GM12878 (cell line): Measurements from ENCODE around the gene TATDN2. TPM values are rescaled to one million over a fixed set of nuclear protein-coding genes. Genes with fewer than 3 reads are reported as not detected.

Experiments used
- ATAC-seq: fragments of 200-7000 bp; cut with Tn5 transposase; 3 replicates; pipeline ENCODE4 v1.9.1; 2020; ENCODE audit warnings: mild to moderate bottlenecking, moderate library complexity
- BruUV-seq: library from RNA; stranded (reverse); fragments of 400-500 nt; replicated peaks from 2 replicates; lab custom pipeline; 2021; lab: Mats Ljungman, UMichigan
- CTCF ChIA-PET: fragments of 300-600 bp; sonication (Branson Sonifier 250); formaldehyde crosslinking; extraction: SDS; loops from one replicate; lab custom pipeline; 2021; ENCODE audit warnings: inconsistent platforms; lab: Yijun Ruan, JAX
- POLR2A ChIA-PET: fragments of 350-600 bp; formaldehyde crosslinking; extraction: SDS; loops from one replicate; lab custom pipeline; 2021; ENCODE audit warnings: inconsistent platforms; lab: Charles Lee
- RAD21 ChIA-PET: fragments of 300-600 bp; sonication (Branson Sonifier 250); formaldehyde crosslinking; loops from one replicate; lab custom pipeline; 2023; ENCODE audit warnings: antibody characterized with exemption; ENCODE audit not compliant: unreplicated experiment; lab: Charles Lee
- SMC1A ChIA-PET: fragments of 300-600 bp; sonication (Branson Sonifier 250); formaldehyde crosslinking; loops from one replicate; lab custom pipeline; 2023; ENCODE audit not compliant: unreplicated experiment, uncharacterized antibody; lab: Charles Lee
- DNase-seq: peaks from one replicate; pipeline ENCODE4 v3.0.0-alpha.2; 2011; ENCODE audit warnings: low read depth, low spot score
- FAIRE-seq: peaks from 3 replicates; lab custom pipeline; 2011; peaks lifted over from hg19 to GRCh38; lab: Jason Lieb, UNC
- H2AFZ ChIP-seq: 2 replicates; pipeline ENCODE4 v1.6.0; 2011; ENCODE audit warnings: low read depth, low read length, control low read depth; ENCODE audit not compliant: control insufficient read depth
- H3K27ac ChIP-seq: 2 replicates; pipeline ENCODE4 v1.5.1; 2011; ENCODE audit warnings: control low read depth; ENCODE audit not compliant: control insufficient read depth, insufficient read depth
- H3K27me3 ChIP-seq, 2 experiments: replicated peaks in 1 of 2; 2 replicates each; pipeline versions ENCODE4 v1.6.0 to v1.6.1; 2011; ENCODE audit warnings: low read length in 1 of 2; ENCODE audit not compliant: control insufficient read depth in 2 of 2, insufficient read depth in 2 of 2
- H3K36me3 ChIP-seq, 2 experiments: 2 replicates each; pipeline ENCODE4 v1.5.1; 2011; ENCODE audit warnings: low read length in 1 of 2; ENCODE audit not compliant: control insufficient read depth in 2 of 2, insufficient read depth in 2 of 2
- H3K4me1 ChIP-seq: 2 replicates; pipeline ENCODE4 v1.6.1; 2011; ENCODE audit warnings: mild to moderate bottlenecking, low read length, moderate library complexity, mixed read lengths; ENCODE audit not compliant: control insufficient read depth, insufficient read depth
- H3K4me2 ChIP-seq: 2 replicates; pipeline ENCODE4 v1.6.0; 2011; ENCODE audit warnings: control low read depth; ENCODE audit not compliant: control insufficient read depth, insufficient read depth
- H3K4me3 ChIP-seq: fragments of 200-600 bp; sonication (generic); 2 replicates; pipeline ENCODE4 v1.5.1; 2016
- H3K79me2 ChIP-seq: 2 replicates; pipeline ENCODE4 v1.6.0; 2011; ENCODE audit warnings: low read length; ENCODE audit not compliant: control insufficient read depth, insufficient read depth
- H3K9ac ChIP-seq: 2 replicates; pipeline ENCODE4 v1.8.0; 2011; ENCODE audit warnings: low read length, control low read depth, mixed read lengths; ENCODE audit not compliant: control insufficient read depth, insufficient read depth
- H3K9me3 ChIP-seq: replicated peaks from 3 replicates; pipeline ENCODE4 v1.5.1; 2011; ENCODE audit warnings: mild to moderate bottlenecking, low read length; ENCODE audit not compliant: control insufficient read depth, insufficient read depth
- H4K20me1 ChIP-seq: 2 replicates; pipeline ENCODE4 v1.6.0; 2011; ENCODE audit not compliant: control insufficient read depth, insufficient read depth
- CHD2 ChIP-seq: IDR thresholded peaks from 2 replicates; pipeline ENCODE4 v1.6.1; 2011; ENCODE audit warnings: low read depth, low read length, improper control_type of control experiment, borderline replicate concordance
- EZH2 ChIP-seq: IDR thresholded peaks from 2 replicates; pipeline ENCODE4 v1.6.1; 2012; ENCODE audit warnings: low read depth, mild to moderate bottlenecking, control low read depth, inconsistent platforms, low read length, borderline replicate concordance; ENCODE audit not compliant: control insufficient read depth
- NBN ChIP-seq: fragments of 450-650 bp; IDR thresholded peaks from 2 replicates; pipeline ENCODE4 v1.6.1; 2016
- RELA ChIP-seq: fragments of 450-650 bp; IDR thresholded peaks from 2 replicates; pipeline ENCODE4 v1.8.0; 2014; ENCODE audit warnings: borderline replicate concordance; ENCODE audit not compliant: partially characterized antibody
- SIX5 ChIP-seq: IDR thresholded peaks from 2 replicates; pipeline ENCODE4 v1.6.1; 2011; ENCODE audit warnings: mild to moderate bottlenecking, low read depth, low read length, moderate library complexity; ENCODE audit not compliant: severe bottlenecking
- SREBF2 ChIP-seq: IDR thresholded peaks from 2 replicates; pipeline ENCODE4 v1.6.1; 2012; ENCODE audit warnings: mild to moderate bottlenecking, low read length
- WGBS: methylation state at CpG from one replicate; pipeline ENCODE4 v1.1.6; 2016; ENCODE audit warnings: low lambda C conversion rate; ENCODE audit not compliant: insufficient replicate concordance, insufficient coverage; ENCODE audit errors: missing lambda C conversion rate; 5-methylcytosine and 5-hydroxymethylcytosine counted together
- in situ Hi-C: fragments of 300-500 bp; cut with MboI; formaldehyde crosslinking; loops from 9 replicates; pipeline ENCODE4 v1.14.3; 2018; ENCODE audit warnings: mixed read lengths
- intact Hi-C: fragments of 100-400 bp; cut with micrococcal nuclease; formaldehyde crosslinking; loops from one replicate; pipeline ENCODE4 v1.14.2; 2022; ENCODE audit not compliant: unreplicated experiment
- polyA plus RNA-seq, 11 experiments: library from polyadenylated mRNA; depleted of rRNA in 4 of 11; unstranded in 6 of 11; stranded (reverse) in 5 of 11; fragments of >200 nt; fragmentation: Nextera tagmentation in 4 of 11; fragmentation: Illumina TruSeq in 1 of 11; extraction: Ambion mirVana in 4 of 11; extraction: Trizol in 1 of 11; gene quantifications; 1 replicate in 1 of 11; 2 replicates in 10 of 11; pipeline versions ENCODE4 v1.2.1 to v1.2.3, GENCODE V29; 2011 to 2016; ENCODE audit warnings: inconsistent platforms in 2 of 11, missing spikeins in 2 of 11, low read depth in 1 of 11
- total RNA-seq, 4 experiments: library from RNA; depleted of rRNA in 3 of 4; stranded (reverse); fragments of >200 nt in 3 of 4; fragmentation: Illumina TruSeq in 1 of 4; extraction: Trizol in 1 of 4; gene quantifications; 2 replicates each; pipeline versions ENCODE4 v1.2.1 to v1.2.3, GENCODE V29; 2013 to 2021
- TF ChIP-seq, protein P1 (sequence below): fragments of 450-650 bp; IDR thresholded peaks from 2 replicates; pipeline ENCODE4 v1.6.1; 2018; ENCODE audit warnings: borderline replicate concordance, mild to moderate bottlenecking; ENCODE audit not compliant: partially characterized antibody
- TF ChIP-seq, protein P2 (sequence below): fragments of 450-650 bp; IDR thresholded peaks from 2 replicates; pipeline ENCODE4 v1.6.1; 2017; ENCODE audit warnings: mild to moderate bottlenecking, low read depth, inconsistent platforms; ENCODE audit not compliant: poor library complexity, severe bottlenecking

Gene TATDN2
- total and polyA plus RNA-seq, 10 of the 15 experiments (the other 5 are each of a cell fraction or from before 2014, with no cell fraction given), result 4.2 to 36.5 (median 15.8) TPM

DNA sequence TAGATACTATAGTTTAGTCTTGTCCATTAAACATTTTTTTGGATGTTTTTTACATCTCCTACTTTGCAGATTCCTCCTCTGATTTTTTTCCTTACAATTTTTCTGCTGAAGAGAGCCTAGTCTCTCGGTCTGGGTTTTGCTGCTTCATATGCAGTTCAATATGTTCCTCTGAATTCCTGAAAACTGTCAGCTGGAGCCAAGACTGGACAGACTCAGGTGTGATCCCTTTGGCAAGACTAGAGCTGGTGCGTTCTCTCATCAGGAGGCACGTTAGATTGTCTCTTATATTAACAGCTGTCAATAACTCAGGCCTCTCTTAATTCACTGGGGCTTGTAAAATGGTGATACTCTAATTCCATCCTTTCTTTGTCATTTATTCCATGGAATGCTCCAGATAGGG lies 57.9 kb downstream of the TATDN2 start:
- Histone ChIP-seq H3K27me3 (no peaks in the 10 kb centered on the region), H3K27ac (no peak overlapping the region), H3K9ac (no peak overlapping the region), H3K4me1 (no peaks in the 10 kb centered on the region), H3K36me3 (peaks cover 19 to 46% of the 10 kb centered on the region in 2 experiments), H2AFZ (no peak overlapping the region), H3K79me2 (no peaks in the 10 kb centered on the region), H4K20me1 (no peaks in the 10 kb centered on the region), H3K4me3 (no peak overlapping the region), H3K9me3 (no peaks in the 10 kb centered on the region), H3K4me2 (no peak overlapping the region)
- SMC1A ChIA-PET, result interaction anchor here (1.5 kb wide), 1 partner anchor 32 kb away, joined by 3 read pairs; no protein-coding TSS in a partner anchor
- WGBS, result 99% methylated on average over 3 of the region's 3 CpGs
- no peak for TF ChIP-seq EZH2
- no peak for TF ChIP-seq SREBF2
- TF ChIP-seq NBN, result no peak
- no peak for TF ChIP-seq RELA
- TF ChIP-seq CHD2, result no peak
- intact Hi-C loops (no loop called here), in situ Hi-C loops (no loop called here)
- CTCF ChIA-PET, result no interaction called here
- BruUV-seq, result no TSS peak
- DNase-seq (no peak), ATAC-seq (no peak), FAIRE-seq (no peak)
- POLR2A ChIA-PET, result no interaction called here
- RAD21 ChIA-PET, result no interaction called here

- CTCF ChIA-PET, result no interaction called here
Observed at GRCh38 chr3:10308678-10309077, 60.4 kb downstream of the TATDN2 start.

More at GRCh38 chr3:10308678-10309077, 60.4 kb downstream of the TATDN2 start:
- intact Hi-C loops, result no loop called here
- BruUV-seq, result no TSS peak
- POLR2A ChIA-PET, result no interaction called here
- Histone ChIP-seq H3K4me1 (no peaks in the 10 kb centered on the region), H3K27me3 (no peaks in the 10 kb centered on the region), H3K79me2 (no peaks in the 10 kb centered on the region), H4K20me1 (no peaks in the 10 kb centered on the region), H2AFZ (no peak overlapping the region), H3K4me3 (no peak overlapping the region), H3K27ac (no peak overlapping the region), H3K36me3 (peaks cover 22 to 42% of the 10 kb centered on the region in 2 experiments), H3K9ac (no peak overlapping the region), H3K9me3 (no peaks in the 10 kb centered on the region), H3K4me2 (no peak overlapping the region)
- ATAC-seq, result no peak
- no peak for DNase-seq
- in situ Hi-C loops, result no loop called here
- TF ChIP-seq SIX5, result no peak
- TF ChIP-seq, protein P1, sequence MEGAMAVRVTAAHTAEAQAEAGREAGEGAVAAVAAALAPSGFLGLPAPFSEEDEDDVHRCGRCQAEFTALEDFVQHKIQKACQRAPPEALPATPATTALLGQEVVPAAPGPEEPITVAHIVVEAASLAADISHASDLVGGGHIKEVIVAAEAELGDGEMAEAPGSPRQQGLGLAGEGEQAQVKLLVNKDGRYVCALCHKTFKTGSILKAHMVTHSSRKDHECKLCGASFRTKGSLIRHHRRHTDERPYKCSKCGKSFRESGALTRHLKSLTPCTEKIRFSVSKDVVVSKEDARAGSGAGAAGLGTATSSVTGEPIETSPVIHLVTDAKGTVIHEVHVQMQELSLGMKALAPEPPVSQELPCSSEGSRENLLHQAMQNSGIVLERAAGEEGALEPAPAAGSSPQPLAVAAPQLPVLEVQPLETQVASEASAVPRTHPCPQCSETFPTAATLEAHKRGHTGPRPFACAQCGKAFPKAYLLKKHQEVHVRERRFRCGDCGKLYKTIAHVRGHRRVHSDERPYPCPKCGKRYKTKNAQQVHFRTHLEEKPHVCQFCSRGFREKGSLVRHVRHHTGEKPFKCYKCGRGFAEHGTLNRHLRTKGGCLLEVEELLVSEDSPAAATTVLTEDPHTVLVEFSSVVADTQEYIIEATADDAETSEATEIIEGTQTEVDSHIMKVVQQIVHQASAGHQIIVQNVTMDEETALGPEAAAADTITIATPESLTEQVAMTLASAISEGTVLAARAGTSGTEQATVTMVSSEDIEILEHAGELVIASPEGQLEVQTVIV, result no peak
- TF ChIP-seq, protein P2, sequence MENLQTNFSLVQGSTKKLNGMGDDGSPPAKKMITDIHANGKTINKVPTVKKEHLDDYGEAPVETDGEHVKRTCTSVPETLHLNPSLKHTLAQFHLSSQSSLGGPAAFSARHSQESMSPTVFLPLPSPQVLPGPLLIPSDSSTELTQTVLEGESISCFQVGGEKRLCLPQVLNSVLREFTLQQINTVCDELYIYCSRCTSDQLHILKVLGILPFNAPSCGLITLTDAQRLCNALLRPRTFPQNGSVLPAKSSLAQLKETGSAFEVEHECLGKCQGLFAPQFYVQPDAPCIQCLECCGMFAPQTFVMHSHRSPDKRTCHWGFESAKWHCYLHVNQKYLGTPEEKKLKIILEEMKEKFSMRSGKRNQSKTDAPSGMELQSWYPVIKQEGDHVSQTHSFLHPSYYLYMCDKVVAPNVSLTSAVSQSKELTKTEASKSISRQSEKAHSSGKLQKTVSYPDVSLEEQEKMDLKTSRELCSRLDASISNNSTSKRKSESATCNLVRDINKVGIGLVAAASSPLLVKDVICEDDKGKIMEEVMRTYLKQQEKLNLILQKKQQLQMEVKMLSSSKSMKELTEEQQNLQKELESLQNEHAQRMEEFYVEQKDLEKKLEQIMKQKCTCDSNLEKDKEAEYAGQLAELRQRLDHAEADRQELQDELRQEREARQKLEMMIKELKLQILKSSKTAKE, result no peak
- RAD21 ChIA-PET, result no interaction called here
- SMC1A ChIA-PET, result no interaction called here
- FAIRE-seq, result no peak
- WGBS, result 86% methylated on average over 5 of the region's 7 CpGs
